ENCODE measurements around the gene AOC3. TPM values are rescaled to one million over a fixed set of nuclear protein-coding genes. Genes with fewer than 3 reads are reported as not detected.
A peak's percentile ranks its signal among the peaks of the same experiment; 100 is the strongest.

AOC3 gene
- total and polyA plus RNA-seq, 2 of the 13 experiments (the other 11 are each of a cell fraction or from before 2014, with no cell fraction given), result 8.7 to 51.7 TPM

DNA sequence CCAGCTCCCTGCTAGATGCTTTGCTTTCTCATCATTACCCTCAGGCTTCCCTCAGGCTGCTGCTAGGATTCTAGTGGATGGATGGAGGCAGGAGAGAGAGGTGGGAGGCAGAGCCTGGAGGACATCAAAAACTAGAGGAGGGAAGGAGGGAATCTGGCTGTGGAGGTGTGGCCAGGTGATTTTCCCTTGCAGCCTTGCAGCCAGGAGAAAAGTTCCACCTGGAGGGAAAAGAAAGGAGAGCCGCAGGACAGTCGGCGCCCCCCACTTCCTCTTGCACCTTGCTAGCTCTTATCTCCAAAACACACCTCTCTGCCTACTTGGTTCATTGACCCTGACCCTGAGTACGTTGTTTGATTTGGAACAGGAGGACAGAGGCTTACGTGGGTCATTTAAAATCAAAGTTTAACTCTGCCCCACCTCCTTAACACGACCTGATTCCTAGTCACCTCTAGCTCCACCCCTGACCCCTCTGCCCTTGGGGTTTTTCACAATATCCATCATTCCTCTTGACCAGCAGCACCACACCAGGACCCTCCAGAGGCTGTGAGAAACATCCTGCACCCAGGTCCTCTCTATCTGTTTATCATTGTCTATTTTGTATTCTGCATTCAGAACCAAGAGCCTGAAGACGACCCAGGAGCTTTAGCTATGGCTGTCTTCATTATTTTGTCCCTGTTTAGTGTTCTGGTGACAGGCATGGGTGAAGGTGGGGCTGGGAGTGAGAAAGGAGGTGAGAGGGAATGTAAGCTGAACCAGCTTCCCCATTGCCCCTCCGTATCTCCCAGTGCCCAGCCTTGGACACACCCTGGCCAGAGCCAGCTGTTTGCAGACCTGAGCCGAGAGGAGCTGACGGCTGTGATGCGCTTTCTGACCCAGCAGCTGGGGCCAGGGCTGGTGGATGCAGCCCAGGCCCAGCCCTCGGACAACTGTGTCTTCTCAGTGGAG is 15.9 kb downstream of the AOC3 start (continued):
- TF ChIP-seq GMEB2 (CRISPR knock-in tag; IDR thresholded peaks at IDR 0.05; ENCODE audit: low read depth) (0 out of 2 replicates have a peak, but pooled peaks have one; percentile 19), RNF219 (CRISPR knock-in tag; IDR thresholded peaks at IDR 0.05) (0 out of 2 replicates have a peak, but pooled peaks have one; percentile 54), ISX (CRISPR knock-in tag; conservative IDR thresholded peaks at IDR 0.05) (no peak), TRIM22 (IDR thresholded peaks at IDR 0.05) (no peak), SIX1 (CRISPR knock-in tag; IDR thresholded peaks at IDR 0.05; ENCODE audit: borderline replicate concordance) (peak; percentile 63; the same call in 1 of the 2 replicates), SRSF9 (IDR thresholded peaks at IDR 0.05; ENCODE audit: borderline replicate concordance, insufficient read depth, low read depth, low read length, poor library complexity, severe bottlenecking) (no peak), RBFOX2 (IDR thresholded peaks at IDR 0.05; ENCODE audit: low read depth, low read length) (no peak), MYC (CRISPR knock-in tag; IDR thresholded peaks at IDR 0.05; ENCODE audit: borderline replicate concordance) (peak; percentile 19; the same call in 1 of the 2 replicates), KLF16 (CRISPR knock-in tag; IDR thresholded peaks at IDR 0.05) (peak in 1 of 2 experiments; percentile 77; a peak in 1 of 4 replicates), ZNF180 (CRISPR knock-in tag; IDR thresholded peaks at IDR 0.05; ENCODE audit: borderline replicate concordance, low read depth) (no peak), RARG (CRISPR knock-in tag; IDR thresholded peaks at IDR 0.05; ENCODE audit: low read depth) (no peak)
- TF ChIP-seq, protein P1, sequence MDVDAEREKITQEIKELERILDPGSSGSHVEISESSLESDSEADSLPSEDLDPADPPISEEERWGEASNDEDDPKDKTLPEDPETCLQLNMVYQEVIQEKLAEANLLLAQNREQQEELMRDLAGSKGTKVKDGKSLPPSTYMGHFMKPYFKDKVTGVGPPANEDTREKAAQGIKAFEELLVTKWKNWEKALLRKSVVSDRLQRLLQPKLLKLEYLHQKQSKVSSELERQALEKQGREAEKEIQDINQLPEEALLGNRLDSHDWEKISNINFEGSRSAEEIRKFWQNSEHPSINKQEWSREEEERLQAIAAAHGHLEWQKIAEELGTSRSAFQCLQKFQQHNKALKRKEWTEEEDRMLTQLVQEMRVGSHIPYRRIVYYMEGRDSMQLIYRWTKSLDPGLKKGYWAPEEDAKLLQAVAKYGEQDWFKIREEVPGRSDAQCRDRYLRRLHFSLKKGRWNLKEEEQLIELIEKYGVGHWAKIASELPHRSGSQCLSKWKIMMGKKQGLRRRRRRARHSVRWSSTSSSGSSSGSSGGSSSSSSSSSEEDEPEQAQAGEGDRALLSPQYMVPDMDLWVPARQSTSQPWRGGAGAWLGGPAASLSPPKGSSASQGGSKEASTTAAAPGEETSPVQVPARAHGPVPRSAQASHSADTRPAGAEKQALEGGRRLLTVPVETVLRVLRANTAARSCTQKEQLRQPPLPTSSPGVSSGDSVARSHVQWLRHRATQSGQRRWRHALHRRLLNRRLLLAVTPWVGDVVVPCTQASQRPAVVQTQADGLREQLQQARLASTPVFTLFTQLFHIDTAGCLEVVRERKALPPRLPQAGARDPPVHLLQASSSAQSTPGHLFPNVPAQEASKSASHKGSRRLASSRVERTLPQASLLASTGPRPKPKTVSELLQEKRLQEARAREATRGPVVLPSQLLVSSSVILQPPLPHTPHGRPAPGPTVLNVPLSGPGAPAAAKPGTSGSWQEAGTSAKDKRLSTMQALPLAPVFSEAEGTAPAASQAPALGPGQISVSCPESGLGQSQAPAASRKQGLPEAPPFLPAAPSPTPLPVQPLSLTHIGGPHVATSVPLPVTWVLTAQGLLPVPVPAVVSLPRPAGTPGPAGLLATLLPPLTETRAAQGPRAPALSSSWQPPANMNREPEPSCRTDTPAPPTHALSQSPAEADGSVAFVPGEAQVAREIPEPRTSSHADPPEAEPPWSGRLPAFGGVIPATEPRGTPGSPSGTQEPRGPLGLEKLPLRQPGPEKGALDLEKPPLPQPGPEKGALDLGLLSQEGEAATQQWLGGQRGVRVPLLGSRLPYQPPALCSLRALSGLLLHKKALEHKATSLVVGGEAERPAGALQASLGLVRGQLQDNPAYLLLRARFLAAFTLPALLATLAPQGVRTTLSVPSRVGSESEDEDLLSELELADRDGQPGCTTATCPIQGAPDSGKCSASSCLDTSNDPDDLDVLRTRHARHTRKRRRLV (CRISPR knock-in tag; IDR thresholded peaks at IDR 0.05), result no peak
- TF ChIP-seq, protein P2, sequence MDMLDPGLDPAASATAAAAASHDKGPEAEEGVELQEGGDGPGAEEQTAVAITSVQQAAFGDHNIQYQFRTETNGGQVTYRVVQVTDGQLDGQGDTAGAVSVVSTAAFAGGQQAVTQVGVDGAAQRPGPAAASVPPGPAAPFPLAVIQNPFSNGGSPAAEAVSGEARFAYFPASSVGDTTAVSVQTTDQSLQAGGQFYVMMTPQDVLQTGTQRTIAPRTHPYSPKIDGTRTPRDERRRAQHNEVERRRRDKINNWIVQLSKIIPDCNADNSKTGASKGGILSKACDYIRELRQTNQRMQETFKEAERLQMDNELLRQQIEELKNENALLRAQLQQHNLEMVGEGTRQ (IDR thresholded peaks at IDR 0.05; ENCODE audit: low read depth, low read length), result no peak
- TF ChIP-seq, protein P2 (CRISPR knock-in tag; IDR thresholded peaks at IDR 0.05; ENCODE audit: borderline replicate concordance), result 0 out of 2 replicates have a peak, but pooled peaks have one; percentile 7

All from HepG2 (cell line).